ENCODE results near the gene SHC2. TPM values are rescaled to one million over a fixed set of nuclear protein-coding genes. Genes with fewer than 3 reads are reported as not detected.

SHC2 gene
- total RNA-seq, 1 experiment from 2014 or later: 0.18 TPM

DNA sequence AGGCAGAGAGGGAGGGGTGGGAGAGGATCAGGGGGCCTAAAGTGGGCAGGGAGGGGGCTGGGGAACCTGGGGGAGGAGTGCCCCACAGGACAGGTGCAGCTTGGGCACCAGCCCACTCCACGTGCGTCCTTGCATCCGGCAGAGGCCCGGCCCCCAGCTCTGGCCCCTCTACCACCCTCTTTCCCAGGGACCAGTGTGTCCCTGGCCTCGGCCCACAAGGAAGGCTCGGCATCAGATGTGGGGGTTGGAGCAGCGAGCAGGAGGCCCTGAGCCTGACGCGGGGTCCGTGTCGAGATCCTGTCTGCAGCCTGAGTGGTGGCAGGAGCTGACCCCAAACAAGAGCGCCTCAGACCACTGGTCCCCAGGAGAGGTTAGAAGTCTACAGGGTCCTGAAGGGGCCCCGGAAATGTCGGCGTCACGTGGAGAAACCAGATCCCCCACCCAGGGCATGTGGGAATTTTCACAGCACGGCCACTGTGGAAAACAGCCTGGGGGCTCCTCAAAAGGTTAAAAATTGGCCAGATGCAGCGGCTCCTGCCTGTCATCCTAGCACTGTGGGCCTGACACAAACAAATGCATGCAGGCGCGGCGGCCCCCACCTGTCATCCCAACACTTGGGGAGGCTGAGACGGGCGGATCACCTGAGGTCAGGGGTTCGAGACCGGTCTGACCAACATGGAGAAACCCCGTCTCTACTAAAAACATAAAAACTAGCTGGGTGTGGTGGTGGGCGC lies 21.5 kb downstream of the SHC2 start:
- Histone ChIP-seq H3K9me2 (replicated peaks; ENCODE audit: low read length) (no peaks in the 10 kb centered on the region), H3K4me1 (ENCODE audit: insufficient read depth, low read length) (no peaks in the 10 kb centered on the region), H3K79me2 (ENCODE audit: low read length) (no peaks in the 10 kb centered on the region), H3K4me2 (ENCODE audit: low read length) (no peak overlapping the region), H3K27me3 (ENCODE audit: low read length) (no peaks in the 10 kb centered on the region), H3K9ac (ENCODE audit: low read length) (no peak overlapping the region), H3F3A (ENCODE audit: low read length, unreplicated experiment) (no peaks in the 10 kb centered on the region), H3K27ac (ENCODE audit: low read length) (no peak overlapping the region), H3K4me3 (ENCODE audit: low read length) (no peak overlapping the region), H3K9me3 (ENCODE audit: low read length) (no peaks in the 10 kb centered on the region), H3K36me3 (ENCODE audit: low read depth, low read length) (no peaks in the 10 kb centered on the region), H4K20me1 (ENCODE audit: low read length) (no peaks in the 10 kb centered on the region), H2AFZ (ENCODE audit: low read length) (no peak overlapping the region)
- no peak for DNase-seq
- no TSS peak for BruUV-seq (replicated peaks)
- no peak for ATAC-seq
- TF ChIP-seq EZH2phosphoT487 (IDR thresholded peaks at IDR 0.05; ENCODE audit: borderline replicate concordance, low read length) (no peak), EZH2 (IDR thresholded peaks at IDR 0.05; ENCODE audit: low read length, unreplicated experiment) (no peak), CTCF (conservative IDR thresholded peaks at IDR 0.05; ENCODE audit: low read depth, low read length) (no peak)
- CTCF ChIA-PET: no interaction called here
- intact Hi-C loops (cut with micrococcal nuclease): no loop called here
- POLR2A ChIA-PET (ENCODE audit: unreplicated experiment): no interaction called here

GRCh38 chr19:438416-438958 lies 22.3 kb downstream of the SHC2 start:
- Histone ChIP-seq H3K27me3 (ENCODE audit: low read length) (no peaks in the 10 kb centered on the region), H3K4me3 (ENCODE audit: low read length) (no peak overlapping the region), H3K9me3 (ENCODE audit: low read length) (no peaks in the 10 kb centered on the region), H3K9me2 (replicated peaks; ENCODE audit: low read length) (no peaks in the 10 kb centered on the region), H3K4me2 (ENCODE audit: low read length) (no peak overlapping the region), H3K27ac (ENCODE audit: low read length) (no peak overlapping the region), H4K20me1 (ENCODE audit: low read length) (no peaks in the 10 kb centered on the region), H2AFZ (ENCODE audit: low read length) (no peak overlapping the region), H3K79me2 (ENCODE audit: low read length) (no peaks in the 10 kb centered on the region), H3K36me3 (ENCODE audit: low read depth, low read length) (no peaks in the 10 kb centered on the region), H3F3A (ENCODE audit: low read length, unreplicated experiment) (no peaks in the 10 kb centered on the region), H3K4me1 (ENCODE audit: insufficient read depth, low read length) (no peaks in the 10 kb centered on the region), H3K9ac (ENCODE audit: low read length) (no peak overlapping the region)
- BruUV-seq (replicated peaks): no TSS peak
- ChIA-PET CTCF (no interaction called here), POLR2A (ENCODE audit: unreplicated experiment) (no interaction called here)
- TF ChIP-seq CTCF (conservative IDR thresholded peaks at IDR 0.05; ENCODE audit: low read depth, low read length) (no peak), EZH2 (IDR thresholded peaks at IDR 0.05; ENCODE audit: low read length, unreplicated experiment) (no peak), EZH2phosphoT487 (IDR thresholded peaks at IDR 0.05; ENCODE audit: borderline replicate concordance, low read length) (no peak)
- no peak for ATAC-seq
- no peak for DNase-seq
- intact Hi-C loops (cut with micrococcal nuclease): no loop called here

DNA sequence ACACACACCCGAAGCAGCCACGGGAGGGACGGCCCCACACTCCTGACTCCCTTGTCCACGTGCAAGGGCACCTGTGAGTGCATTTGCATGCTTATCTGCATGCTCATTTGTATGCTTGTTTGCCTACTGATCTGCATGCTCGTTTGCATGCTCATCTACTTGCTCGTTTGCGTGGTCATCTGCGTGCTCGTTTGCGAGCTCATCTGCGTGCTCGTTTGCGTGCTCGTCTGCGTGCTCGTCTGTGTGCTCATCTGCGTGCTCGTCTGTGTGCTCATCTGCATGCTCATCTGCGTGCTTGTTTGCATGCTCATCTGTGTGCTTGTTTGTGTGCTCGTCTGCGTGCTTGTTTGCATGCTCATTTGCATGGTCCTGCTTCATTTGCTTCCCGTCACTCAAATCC lies 23.8 kb downstream of the SHC2 start:
- POLR2A ChIA-PET (ENCODE audit: unreplicated experiment): no interaction called here
- Histone ChIP-seq H3K9ac (ENCODE audit: low read length) (no peak overlapping the region), H3K9me2 (replicated peaks; ENCODE audit: low read length) (no peaks in the 10 kb centered on the region), H3F3A (ENCODE audit: low read length, unreplicated experiment) (no peaks in the 10 kb centered on the region), H4K20me1 (ENCODE audit: low read length) (no peaks in the 10 kb centered on the region), H3K79me2 (ENCODE audit: low read length) (no peaks in the 10 kb centered on the region), H3K4me3 (ENCODE audit: low read length) (no peak overlapping the region), H2AFZ (ENCODE audit: low read length) (no peak overlapping the region), H3K27me3 (ENCODE audit: low read length) (no peaks in the 10 kb centered on the region), H3K4me2 (ENCODE audit: low read length) (no peak overlapping the region), H3K27ac (ENCODE audit: low read length) (no peak overlapping the region), H3K4me1 (ENCODE audit: insufficient read depth, low read length) (no peaks in the 10 kb centered on the region), H3K36me3 (ENCODE audit: low read depth, low read length) (no peaks in the 10 kb centered on the region), H3K9me3 (ENCODE audit: low read length) (no peaks in the 10 kb centered on the region)
- CTCF ChIA-PET: no interaction called here
- no TSS peak for BruUV-seq (replicated peaks)
- DNase-seq (no peak), ATAC-seq (no peak)
- intact Hi-C loops (cut with micrococcal nuclease): no loop called here
- TF ChIP-seq EZH2phosphoT487 (IDR thresholded peaks at IDR 0.05; ENCODE audit: borderline replicate concordance, low read length): no peak
- no peak for TF ChIP-seq EZH2 (IDR thresholded peaks at IDR 0.05; ENCODE audit: low read length, unreplicated experiment)

Data from PC-3 (cell line).